Kidney epithelial cell (primary cell): ENCODE measurements around the gene AP3M1. TPM values are rescaled to one million over a fixed set of nuclear protein-coding genes. Genes with fewer than 3 reads are reported as not detected.

Experiments
- DNase-seq: peaks from one replicate; pipeline ENCODE4 v3.0.0-alpha.2; 2010; ENCODE audit warnings: low read depth
- H3K27me3 ChIP-seq: 2 replicates; pipeline ENCODE4 v1.6.0; 2011; ENCODE audit warnings: low read length; ENCODE audit not compliant: control insufficient read depth, insufficient read depth
- H3K36me3 ChIP-seq: 2 replicates; pipeline ENCODE4 v1.5.1; 2011; ENCODE audit warnings: low read length; ENCODE audit not compliant: control insufficient read depth, insufficient read depth
- H3K4me3 ChIP-seq: 2 replicates; pipeline ENCODE4 v1.5.1; 2011; ENCODE audit warnings: low read depth, mild to moderate bottlenecking, control low read depth, low read length
- total RNA-seq: library from RNA; depleted of rRNA; stranded (reverse); fragments of >200 nt; gene quantifications from 2 replicates; pipeline ENCODE4 v1.2.3, GENCODE V29; 2015
- TF ChIP-seq, protein P1 (sequence below): IDR thresholded peaks from 2 replicates; pipeline ENCODE4 v1.5.1; 2011; ENCODE audit warnings: mild to moderate bottlenecking, moderate library complexity, low read length, control low read depth, inconsistent platforms; ENCODE audit not compliant: insufficient read depth, poor library complexity, severe bottlenecking

The AP3M1 gene
- total RNA-seq, 1 donor from 2014 or later = 31.0 TPM

- no peak for DNase-seq
- TF ChIP-seq, protein P1, sequence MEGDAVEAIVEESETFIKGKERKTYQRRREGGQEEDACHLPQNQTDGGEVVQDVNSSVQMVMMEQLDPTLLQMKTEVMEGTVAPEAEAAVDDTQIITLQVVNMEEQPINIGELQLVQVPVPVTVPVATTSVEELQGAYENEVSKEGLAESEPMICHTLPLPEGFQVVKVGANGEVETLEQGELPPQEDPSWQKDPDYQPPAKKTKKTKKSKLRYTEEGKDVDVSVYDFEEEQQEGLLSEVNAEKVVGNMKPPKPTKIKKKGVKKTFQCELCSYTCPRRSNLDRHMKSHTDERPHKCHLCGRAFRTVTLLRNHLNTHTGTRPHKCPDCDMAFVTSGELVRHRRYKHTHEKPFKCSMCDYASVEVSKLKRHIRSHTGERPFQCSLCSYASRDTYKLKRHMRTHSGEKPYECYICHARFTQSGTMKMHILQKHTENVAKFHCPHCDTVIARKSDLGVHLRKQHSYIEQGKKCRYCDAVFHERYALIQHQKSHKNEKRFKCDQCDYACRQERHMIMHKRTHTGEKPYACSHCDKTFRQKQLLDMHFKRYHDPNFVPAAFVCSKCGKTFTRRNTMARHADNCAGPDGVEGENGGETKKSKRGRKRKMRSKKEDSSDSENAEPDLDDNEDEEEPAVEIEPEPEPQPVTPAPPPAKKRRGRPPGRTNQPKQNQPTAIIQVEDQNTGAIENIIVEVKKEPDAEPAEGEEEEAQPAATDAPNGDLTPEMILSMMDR = peak; percentile 81
- no peak overlapping the region for H3K4me3 ChIP-seq
- no peaks in the 10 kb centered on the region for H3K27me3 ChIP-seq
- no peaks in the 10 kb centered on the region for H3K36me3 ChIP-seq
Observed at GRCh38 chr10:74081192-74081803, 69.3 kb downstream of the AP3M1 start.

DNA sequence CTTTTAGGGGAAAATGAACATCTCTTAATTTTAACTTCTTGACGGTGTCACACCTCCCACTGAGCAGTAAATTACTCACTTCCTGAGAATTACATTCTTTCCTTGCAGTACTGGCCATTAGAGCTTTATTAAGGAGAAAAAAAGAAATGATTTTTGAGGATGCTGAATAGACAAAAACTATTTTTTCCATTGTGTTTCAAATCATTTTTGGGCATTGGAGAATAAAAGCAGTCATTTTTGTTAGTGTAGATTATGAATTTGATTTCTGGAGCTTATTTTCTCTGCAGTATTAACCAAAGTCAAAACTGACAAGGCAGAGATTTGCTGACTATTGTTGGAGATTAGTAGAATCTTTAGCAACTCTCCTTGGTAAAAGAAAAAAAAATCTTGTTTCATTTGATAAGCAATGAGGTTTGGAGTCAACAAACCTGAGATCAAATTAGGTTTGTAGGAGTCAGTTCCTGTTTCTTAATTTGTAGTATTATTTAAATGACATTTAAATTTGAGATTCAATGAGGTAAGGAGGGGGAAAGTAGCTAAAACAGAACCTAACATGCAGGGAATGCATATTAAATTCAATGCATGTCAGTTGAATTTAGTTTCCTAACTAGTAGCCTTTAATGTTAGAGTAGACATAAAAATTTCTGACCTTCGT is 70.6 kb downstream of the AP3M1 start:
- Histone ChIP-seq H3K4me3 (no peak overlapping the region), H3K27me3 (no peaks in the 10 kb centered on the region), H3K36me3 (no peaks in the 10 kb centered on the region)
- no peak for DNase-seq
- TF ChIP-seq, protein P1 = no peak

DNA sequence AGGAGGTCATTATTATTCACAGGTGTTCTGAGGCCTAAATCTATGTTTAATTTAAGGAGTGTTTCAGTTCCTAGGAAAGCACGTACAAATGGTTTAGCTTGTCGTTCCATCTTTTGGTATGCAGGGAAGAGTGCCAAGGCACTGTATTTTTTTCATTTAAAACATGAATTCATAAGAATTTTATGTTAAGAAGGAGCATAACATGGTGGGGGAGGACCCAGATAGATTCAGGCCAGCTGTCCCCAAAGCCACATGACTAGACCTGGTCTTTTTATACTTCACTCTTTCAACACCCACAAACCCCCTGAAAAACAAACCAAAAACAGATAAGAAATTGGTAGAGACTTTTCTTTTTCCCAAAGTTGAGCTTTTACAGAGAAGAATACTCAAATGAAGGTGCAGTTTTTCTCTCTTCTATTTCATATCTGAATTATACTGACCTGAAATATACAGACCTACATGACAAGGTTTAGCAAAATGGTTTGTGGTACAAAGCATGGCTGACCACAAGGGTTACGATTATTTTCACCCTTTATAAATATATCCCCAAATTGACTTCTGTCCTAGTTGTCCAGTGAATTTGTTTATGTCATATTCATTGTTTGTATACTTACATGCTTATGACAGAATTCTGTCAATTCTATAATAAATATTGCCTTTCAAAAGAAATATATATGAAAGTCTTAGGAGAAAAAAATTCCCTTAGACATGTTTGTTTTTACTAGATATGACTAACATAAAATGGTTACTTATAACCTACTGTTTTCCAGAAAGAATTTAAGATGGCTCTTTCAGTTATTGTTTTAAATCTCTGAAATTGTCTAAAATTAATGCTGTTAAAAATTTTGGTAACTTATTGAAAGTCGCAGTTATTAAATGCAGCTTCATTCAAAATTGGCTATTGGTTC is 71.3 kb downstream of the AP3M1 start:
- Histone ChIP-seq H3K36me3 (no peaks in the 10 kb centered on the region), H3K4me3 (no peak overlapping the region), H3K27me3 (no peaks in the 10 kb centered on the region)
- DNase-seq = no peak
- TF ChIP-seq, protein P1 = no peak

DNA sequence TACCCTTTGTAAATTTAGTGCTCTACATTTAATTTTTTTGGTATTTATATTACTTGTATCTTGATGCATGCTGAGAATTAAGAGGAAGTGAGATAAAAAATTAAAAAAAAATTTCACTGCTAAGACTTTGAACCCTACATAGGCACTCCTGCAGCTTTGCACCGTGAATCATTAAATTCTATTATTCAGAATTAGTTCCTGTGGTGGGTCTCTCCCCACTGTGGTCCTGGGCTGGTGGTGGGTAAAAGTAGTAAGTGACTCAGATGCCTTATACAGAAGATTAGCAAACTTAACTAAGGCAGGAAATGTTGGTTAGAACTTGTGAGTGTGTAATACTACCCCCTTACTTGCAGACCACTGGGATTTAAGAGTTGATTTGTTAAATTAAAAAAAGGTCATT is 72.6 kb downstream of the AP3M1 start:
- H3K36me3 ChIP-seq = no peaks in the 10 kb centered on the region
- no peak for DNase-seq

DNA sequence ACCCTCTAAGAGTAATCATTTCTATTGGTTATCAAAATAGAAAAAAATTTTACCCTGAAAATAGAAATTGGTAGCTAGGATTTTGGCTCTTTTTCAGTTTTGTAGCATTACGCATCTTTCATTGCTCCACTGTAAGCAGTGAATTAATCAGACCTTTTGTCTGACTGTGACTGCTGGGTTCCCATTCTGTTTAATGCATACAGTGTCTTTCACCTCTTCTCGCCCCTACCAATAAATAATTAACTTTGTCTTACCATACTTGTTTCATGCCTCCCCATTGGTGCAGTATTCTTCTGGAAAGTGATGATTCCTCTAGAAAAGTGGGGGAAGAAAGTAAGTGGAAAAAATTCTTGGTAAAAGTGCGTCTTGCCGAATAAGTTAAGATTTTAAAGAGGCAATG is 73.2 kb downstream of the AP3M1 start:
- no peak for DNase-seq
- TF ChIP-seq, protein P1 = no peak
- Histone ChIP-seq H3K36me3 (no peaks in the 10 kb centered on the region), H3K27me3 (no peaks in the 10 kb centered on the region), H3K4me3 (no peak overlapping the region)

More for the DNA sequence above, 72.6 kb downstream of the AP3M1 start:
- TF ChIP-seq, protein P1 = no peak
- no peaks in the 10 kb centered on the region for H3K27me3 ChIP-seq
- no peak overlapping the region for H3K4me3 ChIP-seq
